HG03442 (cell line): ENCODE data around the gene SPPL3.
"Not testable (repeated sequence)": the region's sequence is repeated elsewhere in the genome, so short reads cannot be mapped to it uniquely, and the experiment has no call there.

Experiments
- ATAC-seq: cut with Tn5 transposase; IDR thresholded peaks from one replicate; pipeline ENCODE4 v1.9.1; 2021; ENCODE audit warnings: mild to moderate bottlenecking, moderate library complexity; ENCODE audit not compliant: unreplicated experiment

Gene SPPL3

GRCh38 chr12:120792456-120792855 is 111.7 kb downstream of the SPPL3 start:
- ATAC-seq, result not testable (repeated sequence)

GRCh38 chr12:120791669-120792176 is 112.4 kb downstream of the SPPL3 start:
- ATAC-seq, result no peak

GRCh38 chr12:120790114-120790513 is 114.0 kb downstream of the SPPL3 start:
- no peak for ATAC-seq

- ATAC-seq, result no peak
Observed at GRCh38 chr12:120787889-120788288, 116.3 kb downstream of the SPPL3 start.

- ATAC-seq, result no peak
Observed at GRCh38 chr12:120784804-120785203, 119.4 kb downstream of the SPPL3 start.

- no peak for ATAC-seq
Observed at GRCh38 chr12:120783197-120783596, 121.0 kb downstream of the SPPL3 start.

GRCh38 chr12:120775862-120776552 is 128.2 kb downstream of the SPPL3 start:
- no peak for ATAC-seq

GRCh38 chr12:120774169-120774916 is 129.8 kb downstream of the SPPL3 start:
- no peak for ATAC-seq

- no peak for ATAC-seq
Observed at GRCh38 chr12:120771097-120771496, 133.1 kb downstream of the SPPL3 start.

- no peak for ATAC-seq
Observed at GRCh38 chr12:120767071-120768024, 136.8 kb downstream of the SPPL3 start.

GRCh38 chr12:120766566-120766965 is 137.6 kb downstream of the SPPL3 start:
- ATAC-seq, result no peak

GRCh38 chr12:120764816-120765215 is 139.3 kb downstream of the SPPL3 start:
- ATAC-seq, result no peak

GRCh38 chr12:120763250-120763649 is 140.9 kb downstream of the SPPL3 start:
- ATAC-seq, result no peak

- no peak for ATAC-seq
Observed at GRCh38 chr12:120762086-120762485, 142.1 kb downstream of the SPPL3 start.

- ATAC-seq, result no peak
Observed at GRCh38 chr12:120761519-120761934, 142.6 kb downstream of the SPPL3 start.

- ATAC-seq, result no peak
Observed at GRCh38 chr12:120760349-120761254, 143.6 kb downstream of the SPPL3 start.

- no peak for ATAC-seq
Observed at GRCh38 chr12:120759591-120760348, 144.4 kb downstream of the SPPL3 start.

- ATAC-seq, result no peak
Observed at GRCh38 chr12:120758798-120759590, 145.2 kb downstream of the SPPL3 start.
